Measurements from ENCODE around the gene HERC4.

DNA sequence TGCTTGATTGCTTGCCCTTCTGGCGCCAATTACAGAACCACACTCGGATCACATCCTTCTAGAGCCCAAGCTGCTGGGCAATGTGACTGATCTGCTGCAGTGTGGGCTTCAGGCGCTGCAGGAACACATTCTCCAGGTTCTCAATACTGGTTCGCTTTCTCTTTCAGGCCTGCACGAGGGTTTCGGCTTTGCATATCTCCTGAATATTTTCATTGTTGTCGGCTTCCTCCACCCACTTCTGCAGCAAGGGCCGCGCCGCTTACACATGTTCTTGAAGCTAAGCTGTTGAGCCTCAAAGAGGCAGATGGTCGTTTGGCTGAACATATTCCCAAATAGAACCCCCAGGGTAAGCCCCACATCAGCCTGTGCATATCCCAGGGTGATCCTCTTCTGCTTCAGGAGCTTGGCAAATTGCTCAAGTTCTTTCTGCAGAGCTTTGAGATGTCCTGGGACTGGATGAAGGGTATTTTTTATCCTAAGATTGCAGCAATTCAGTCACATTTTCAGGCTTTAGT is 64.6 kb downstream of the HERC4 start:
- TF ChIP-seq HDAC2 (IDR thresholded peaks at IDR 0.05), result no peak
- TF ChIP-seq ZSCAN29 (IDR thresholded peaks at IDR 0.05), result no peak
- no peak for TF ChIP-seq HNRNPH1 (optimal IDR thresholded peaks at IDR 0.05; ENCODE audit: low read depth, low read length)
- TF ChIP-seq, protein P1, sequence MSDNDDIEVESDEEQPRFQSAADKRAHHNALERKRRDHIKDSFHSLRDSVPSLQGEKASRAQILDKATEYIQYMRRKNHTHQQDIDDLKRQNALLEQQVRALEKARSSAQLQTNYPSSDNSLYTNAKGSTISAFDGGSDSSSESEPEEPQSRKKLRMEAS (CRISPR knock-in tag; IDR thresholded peaks at IDR 0.05), result no peak
- no peak for TF ChIP-seq POLR2A (conservative IDR thresholded peaks at IDR 0.05)
- TF ChIP-seq TRIM24 (IDR thresholded peaks at IDR 0.05), result no peak
- no peak for TF ChIP-seq SETDB1 (IDR thresholded peaks at IDR 0.05; ENCODE audit: low read length)
- TF ChIP-seq, protein P2, sequence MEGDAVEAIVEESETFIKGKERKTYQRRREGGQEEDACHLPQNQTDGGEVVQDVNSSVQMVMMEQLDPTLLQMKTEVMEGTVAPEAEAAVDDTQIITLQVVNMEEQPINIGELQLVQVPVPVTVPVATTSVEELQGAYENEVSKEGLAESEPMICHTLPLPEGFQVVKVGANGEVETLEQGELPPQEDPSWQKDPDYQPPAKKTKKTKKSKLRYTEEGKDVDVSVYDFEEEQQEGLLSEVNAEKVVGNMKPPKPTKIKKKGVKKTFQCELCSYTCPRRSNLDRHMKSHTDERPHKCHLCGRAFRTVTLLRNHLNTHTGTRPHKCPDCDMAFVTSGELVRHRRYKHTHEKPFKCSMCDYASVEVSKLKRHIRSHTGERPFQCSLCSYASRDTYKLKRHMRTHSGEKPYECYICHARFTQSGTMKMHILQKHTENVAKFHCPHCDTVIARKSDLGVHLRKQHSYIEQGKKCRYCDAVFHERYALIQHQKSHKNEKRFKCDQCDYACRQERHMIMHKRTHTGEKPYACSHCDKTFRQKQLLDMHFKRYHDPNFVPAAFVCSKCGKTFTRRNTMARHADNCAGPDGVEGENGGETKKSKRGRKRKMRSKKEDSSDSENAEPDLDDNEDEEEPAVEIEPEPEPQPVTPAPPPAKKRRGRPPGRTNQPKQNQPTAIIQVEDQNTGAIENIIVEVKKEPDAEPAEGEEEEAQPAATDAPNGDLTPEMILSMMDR (IDR thresholded peaks at IDR 0.05 in 2 of 3, conservative IDR thresholded peaks at IDR 0.05 in 1 of 3; ENCODE audit: insufficient read depth in 2 of 3, low read depth in 1 of 3, low read length in 3 of 3), result no peak
